ENCODE measurements around the gene SLC12A1. TPM values are rescaled to one million over a fixed set of nuclear protein-coding genes. Genes with fewer than 3 reads are reported as not detected.

The SLC12A1 gene
- total RNA-seq, 1 donor from 2014 or later, result not detected

DNA sequence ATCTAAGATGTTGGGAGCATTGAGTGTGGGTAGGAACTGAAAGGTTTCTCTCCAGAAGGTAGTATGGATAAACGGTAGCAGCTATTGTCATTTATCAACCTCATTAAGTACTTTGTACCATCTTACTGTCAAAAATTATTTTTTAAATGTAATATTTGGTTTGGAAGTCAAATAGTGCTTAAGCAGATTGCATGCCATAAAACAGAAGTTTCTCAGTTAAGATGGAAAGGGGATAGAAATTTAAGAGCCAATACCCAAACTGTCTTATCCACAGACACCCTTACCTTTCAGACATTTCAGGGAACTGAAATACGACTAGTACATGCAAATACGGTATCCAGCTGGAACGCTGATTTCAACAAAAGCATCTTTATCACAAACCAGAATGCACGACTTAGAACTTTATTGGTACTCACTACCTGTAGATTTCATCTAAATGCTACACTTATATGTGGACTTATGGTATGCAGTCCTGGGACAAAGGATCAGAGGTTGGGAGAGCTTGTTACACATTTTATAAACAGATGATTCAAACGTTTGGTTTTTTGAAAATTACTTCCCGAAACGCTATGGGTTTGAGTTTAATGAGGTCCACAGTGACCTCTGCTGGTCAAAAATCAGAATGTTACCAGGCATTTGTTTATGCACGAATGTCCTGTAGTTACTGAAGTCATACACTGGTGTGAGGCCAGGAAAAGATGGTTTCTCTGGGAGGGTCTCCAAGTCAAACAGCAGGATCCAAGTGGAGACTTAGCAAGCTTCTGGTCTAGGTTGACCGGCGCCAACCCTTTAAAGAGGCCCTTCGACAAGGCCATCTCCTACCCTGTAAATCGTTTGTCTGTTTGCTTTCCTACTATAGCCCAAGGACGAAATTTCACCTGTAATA, 79.5 kb downstream of the SLC12A1 start:
- intact Hi-C loops (cut with DNase I), result loop anchor here (2.0 to 5.0 kb wide), 7 partner anchors 33 to 1089 kb away; partner anchors contain the start of genes MYEF2 and SEMA6D
- H3K4me3 ChIP-seq, result peak overlapping the region; percentile 35 to 49
- no peaks in the 10 kb centered on the region for H3K27me3 ChIP-seq
- H3K27ac ChIP-seq, result peak overlapping the region; percentile 70 to 81
- H3K9me3 ChIP-seq, result no peaks in the 10 kb centered on the region
- H3K4me1 ChIP-seq, result peaks cover 9 to 20% of the 10 kb centered on the region in 2 donors
- TF ChIP-seq, protein P1, sequence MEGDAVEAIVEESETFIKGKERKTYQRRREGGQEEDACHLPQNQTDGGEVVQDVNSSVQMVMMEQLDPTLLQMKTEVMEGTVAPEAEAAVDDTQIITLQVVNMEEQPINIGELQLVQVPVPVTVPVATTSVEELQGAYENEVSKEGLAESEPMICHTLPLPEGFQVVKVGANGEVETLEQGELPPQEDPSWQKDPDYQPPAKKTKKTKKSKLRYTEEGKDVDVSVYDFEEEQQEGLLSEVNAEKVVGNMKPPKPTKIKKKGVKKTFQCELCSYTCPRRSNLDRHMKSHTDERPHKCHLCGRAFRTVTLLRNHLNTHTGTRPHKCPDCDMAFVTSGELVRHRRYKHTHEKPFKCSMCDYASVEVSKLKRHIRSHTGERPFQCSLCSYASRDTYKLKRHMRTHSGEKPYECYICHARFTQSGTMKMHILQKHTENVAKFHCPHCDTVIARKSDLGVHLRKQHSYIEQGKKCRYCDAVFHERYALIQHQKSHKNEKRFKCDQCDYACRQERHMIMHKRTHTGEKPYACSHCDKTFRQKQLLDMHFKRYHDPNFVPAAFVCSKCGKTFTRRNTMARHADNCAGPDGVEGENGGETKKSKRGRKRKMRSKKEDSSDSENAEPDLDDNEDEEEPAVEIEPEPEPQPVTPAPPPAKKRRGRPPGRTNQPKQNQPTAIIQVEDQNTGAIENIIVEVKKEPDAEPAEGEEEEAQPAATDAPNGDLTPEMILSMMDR (IDR thresholded peaks at IDR 0.05), result peak; percentile 63 to 75 (median 75)
- DNase-seq (ENCODE audit: low spot score in 2 of 2), result peak; percentile 11 to 89
- no peaks in the 10 kb centered on the region for H3K36me3 ChIP-seq

DNA sequence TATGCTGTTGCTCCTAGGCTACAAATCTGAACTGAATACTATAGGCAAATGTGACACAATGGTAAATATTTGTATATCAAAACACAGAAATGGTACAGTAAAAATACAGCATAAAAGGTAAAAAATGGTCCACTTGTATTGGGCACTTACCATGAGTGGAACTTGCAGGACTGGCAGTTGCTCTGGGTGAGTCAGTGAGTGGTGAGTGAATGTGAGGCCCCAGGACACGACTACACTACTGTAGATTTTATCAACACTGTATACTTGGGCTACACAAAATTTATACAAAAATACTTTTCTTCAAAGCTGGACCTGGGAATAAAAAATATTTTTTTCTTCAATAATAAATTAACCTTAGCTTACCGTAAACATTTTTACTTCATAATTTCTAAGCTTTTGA, 83.5 kb downstream of the SLC12A1 start:
- intact Hi-C loops (cut with DNase I), result loop anchor here (5.0 kb wide), 4 partner anchors 37 to 817 kb away; partner anchors contain the start of gene MYEF2
- TF ChIP-seq, protein P1 (IDR thresholded peaks at IDR 0.05), result no peak

GRCh38 chr15:48292458-48292857, 86.4 kb downstream of the SLC12A1 start:
- no peaks in the 10 kb centered on the region for H3K36me3 ChIP-seq
- TF ChIP-seq, protein P1 (IDR thresholded peaks at IDR 0.05), result no peak
- no peak for DNase-seq (ENCODE audit: low spot score in 2 of 2)
- H3K27me3 ChIP-seq, result no peaks in the 10 kb centered on the region
- H3K27ac ChIP-seq, result no peak overlapping the region
- H3K4me1 ChIP-seq, result no peaks in the 10 kb centered on the region
- no peaks in the 10 kb centered on the region for H3K9me3 ChIP-seq
- no peak overlapping the region for H3K4me3 ChIP-seq
- intact Hi-C loops (cut with DNase I), result no loop called here

More for the DNA sequence above, 83.5 kb downstream of the SLC12A1 start:
- Histone ChIP-seq H3K36me3 (no peaks in the 10 kb centered on the region), H3K4me1 (peaks cover 6 to 14% of the 10 kb centered on the region in 2 donors), H3K27ac (no peak overlapping the region), H3K9me3 (no peaks in the 10 kb centered on the region), H3K4me3 (no peak overlapping the region), H3K27me3 (no peaks in the 10 kb centered on the region)
- no peak for DNase-seq (ENCODE audit: low spot score in 2 of 2)

DNA sequence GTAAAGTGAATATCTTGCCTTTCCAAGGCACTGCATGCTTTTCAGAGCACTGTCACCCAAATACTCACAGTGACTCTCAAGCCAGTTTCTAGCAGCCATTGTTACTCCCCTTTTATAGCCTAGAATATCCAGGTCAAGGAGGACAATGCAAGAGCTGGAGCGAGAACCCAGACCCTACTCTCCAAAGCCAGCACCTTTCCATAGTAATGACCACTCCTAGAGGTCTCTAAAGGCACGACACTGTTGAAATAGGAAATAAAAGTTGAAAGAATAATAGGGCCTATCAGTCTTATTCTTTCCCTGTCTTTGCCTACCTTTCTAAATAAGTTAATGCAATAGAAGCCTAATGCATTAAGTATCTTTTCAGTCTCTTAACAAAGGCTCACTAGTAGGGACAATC, 91.6 kb downstream of the SLC12A1 start:
- no peak overlapping the region for H3K27ac ChIP-seq
- no peak overlapping the region for H3K4me3 ChIP-seq
- no peaks in the 10 kb centered on the region for H3K9me3 ChIP-seq
- TF ChIP-seq, protein P1 (IDR thresholded peaks at IDR 0.05), result no peak
- no peaks in the 10 kb centered on the region for H3K36me3 ChIP-seq
- no peaks in the 10 kb centered on the region for H3K27me3 ChIP-seq
- H3K4me1 ChIP-seq, result no peaks in the 10 kb centered on the region
- DNase-seq (ENCODE audit: low spot score in 2 of 2), result no peak
- intact Hi-C loops (cut with DNase I), result no loop called here

DNA sequence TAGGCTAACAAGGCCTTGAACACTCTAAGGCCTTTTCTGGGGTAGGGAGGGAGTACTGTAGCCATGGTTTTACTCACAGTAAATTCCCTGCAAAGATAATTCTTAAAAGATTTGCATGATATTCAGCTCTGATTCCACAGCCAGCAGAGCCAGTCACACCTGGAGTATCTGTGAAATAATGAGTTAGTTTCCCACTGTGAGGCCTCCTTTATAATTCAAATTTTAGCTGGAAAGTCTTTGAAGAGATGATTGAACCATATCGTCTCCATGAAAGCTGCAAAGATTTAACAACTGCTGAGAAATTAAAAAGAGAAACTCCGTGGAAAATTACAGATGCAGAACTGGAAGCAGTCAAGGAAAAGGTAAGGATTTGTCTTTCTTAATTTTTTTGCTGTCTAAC, 92.8 kb downstream of the SLC12A1 start:
- no peak for DNase-seq (ENCODE audit: low spot score in 2 of 2)

More for the DNA sequence above, 92.8 kb downstream of the SLC12A1 start:
- TF ChIP-seq, protein P1 (IDR thresholded peaks at IDR 0.05), result no peak
- intact Hi-C loops (cut with DNase I), result no loop called here
- H3K4me1 ChIP-seq, result no peaks in the 10 kb centered on the region
- no peak overlapping the region for H3K27ac ChIP-seq
- H3K27me3 ChIP-seq, result no peaks in the 10 kb centered on the region
- no peaks in the 10 kb centered on the region for H3K36me3 ChIP-seq
- no peaks in the 10 kb centered on the region for H3K9me3 ChIP-seq
- H3K4me3 ChIP-seq, result no peak overlapping the region
